HepG2 (cell line): ENCODE measurements around the gene ABT1. TPM values are rescaled to one million over a fixed set of nuclear protein-coding genes. Genes with fewer than 3 reads are reported as not detected.

ENCODE experiments used
- ATAC-seq: fragments of 200-7000 bp; cut with Tn5 transposase; 3 replicates; pipeline ENCODE4 v1.9.1; 2020; ENCODE audit warnings: mild to moderate bottlenecking, moderate library complexity
- BruUV-seq: library from RNA; stranded (reverse); fragments of 400-500 nt; replicated peaks from 2 replicates; lab custom pipeline; 2021; lab: Mats Ljungman, UMichigan
- CTCF ChIA-PET: fragments of 300-600 bp; formaldehyde crosslinking; extraction: SDS; loops from one replicate; lab custom pipeline; 2021; ENCODE audit warnings: low total read pairs, inconsistent platforms, low intra/inter-chr PET ratio; lab: Yijun Ruan, JAX
- POLR2A ChIA-PET: fragments of 350-600 bp; sonication (Branson Sonifier 250); formaldehyde crosslinking; loops from one replicate; lab custom pipeline; 2020; ENCODE audit warnings: antibody characterized with exemption, inconsistent platforms; lab: Yijun Ruan, JAX
- DNase-seq: peaks from one replicate; pipeline ENCODE4 v3.0.0-alpha.2; 2015; ENCODE audit warnings: low spot score
- FAIRE-seq: peaks from 3 replicates; lab custom pipeline; 2011; peaks lifted over from hg19 to GRCh38; lab: Jason Lieb, UNC
- H2AFZ ChIP-seq: one replicate; pipeline ENCODE4 v1.6.1; 2011; ENCODE audit warnings: low read length, inconsistent platforms
- H3K27ac ChIP-seq: fragments of 300-600 bp; 3 replicates; pipeline ENCODE4 v1.8.0; 2011; ENCODE audit warnings: mixed run types, mild to moderate bottlenecking, mixed read lengths, low read length, inconsistent platforms; ENCODE audit not compliant: insufficient read depth; ENCODE audit errors: extremely low read length
- H3K27me3 ChIP-seq, 2 experiments: fragments of 200-600 bp in 1 of 2; 2 replicates in 1 of 2; 3 replicates in 1 of 2; pipeline versions ENCODE4 v1.6.0 to v1.8.0; 2011; ENCODE audit warnings: low read length in 2 of 2, mild to moderate bottlenecking in 2 of 2, moderate library complexity in 2 of 2, inconsistent platforms in 1 of 2; ENCODE audit not compliant: insufficient read depth in 2 of 2, control insufficient read depth in 1 of 2
- H3K36me3 ChIP-seq, 2 experiments: fragments of 200-600 bp in 1 of 2; replicated peaks in 1 of 2; 2 replicates in 1 of 2; 3 replicates in 1 of 2; pipeline versions ENCODE4 v1.5.1 to v1.8.0; 2011; ENCODE audit warnings: low read length in 2 of 2, inconsistent platforms in 1 of 2; ENCODE audit not compliant: insufficient read depth in 2 of 2, control insufficient read depth in 1 of 2
- H3K4me1 ChIP-seq: 2 replicates; pipeline ENCODE4 v1.5.1; 2012; ENCODE audit warnings: low read length, inconsistent platforms; ENCODE audit not compliant: insufficient read depth
- H3K4me2 ChIP-seq: 2 replicates; pipeline ENCODE4 v1.6.0; 2011; ENCODE audit warnings: low read depth, low read length, inconsistent platforms
- H3K4me3 ChIP-seq, 3 experiments: fragments of 200-600 bp in 1 of 3; sonication (generic), shearing (Covaris generic) in 1 of 3; replicated peaks in 1 of 3; 2 replicates each; pipeline ENCODE4 v1.5.1; 2011 to 2016; ENCODE audit warnings: low read length in 3 of 3, inconsistent platforms in 2 of 3, low read depth in 2 of 3, mild to moderate bottlenecking in 2 of 3, control low read depth in 1 of 3, mixed read lengths in 1 of 3; ENCODE audit not compliant: insufficient read depth in 1 of 3
- H3K79me2 ChIP-seq: one replicate; pipeline ENCODE4 v1.6.1; 2011; ENCODE audit warnings: low read length, inconsistent platforms; ENCODE audit not compliant: insufficient read depth
- H3K9ac ChIP-seq: 2 replicates; pipeline ENCODE4 v1.6.0; 2011; ENCODE audit warnings: mild to moderate bottlenecking, low read depth, low read length, inconsistent platforms; ENCODE audit not compliant: insufficient read depth
- H3K9me3 ChIP-seq: 2 replicates; pipeline ENCODE4 v1.5.1; 2012; ENCODE audit warnings: mild to moderate bottlenecking, low read length
- H4K20me1 ChIP-seq: 2 replicates; pipeline ENCODE4 v1.6.0; 2011; ENCODE audit warnings: inconsistent platforms, mild to moderate bottlenecking, low read length, moderate library complexity; ENCODE audit not compliant: insufficient read depth
- JUNB ChIP-seq: sonication (generic); formaldehyde crosslinking; IDR thresholded peaks from 2 replicates; pipeline ENCODE4 v1.8.0; 2022; ENCODE audit warnings: missing genetic modification reagents, mild to moderate bottlenecking, borderline replicate concordance
- RBFOX2 ChIP-seq: fragments of 200-400 bp; formaldehyde crosslinking; IDR thresholded peaks from 2 replicates; pipeline ENCODE4 v1.6.1; 2017; ENCODE audit warnings: low read depth, mild to moderate bottlenecking, low read length
- RBM22 ChIP-seq: fragments of 200-400 bp; formaldehyde crosslinking; optimal IDR thresholded peaks from 2 replicates; pipeline ENCODE3; 2017; ENCODE audit warnings: mild to moderate bottlenecking, low read length, moderate library complexity
- ZFP36 ChIP-seq: fragments of 150-350 bp; IDR thresholded peaks from 2 replicates; pipeline ENCODE4 v1.6.1; 2018; ENCODE audit warnings: borderline replicate concordance, low read length, low read depth; ENCODE audit not compliant: partially characterized antibody
- ZNF264 ChIP-seq: sonication (generic); formaldehyde crosslinking; IDR thresholded peaks from 2 replicates; pipeline ENCODE4 v1.4.0; 2020; ENCODE audit warnings: missing genetic modification reagents
- WGBS: methylation state at CpG from one replicate; pipeline ENCODE4 v1.1.6; 2017; ENCODE audit warnings: low lambda C conversion rate; 5-methylcytosine and 5-hydroxymethylcytosine counted together
- in situ Hi-C: cut with HindIII; loops from 2 replicates; pipeline ENCODE4 v1.10.0; 2017; ENCODE audit warnings: low pct_unique_long_range_greater_than_20kb; ENCODE audit not compliant: extremely low pct_ligation_motif_present
- intact Hi-C: fragments of 100-400 bp; cut with micrococcal nuclease; formaldehyde crosslinking; loops from one replicate; pipeline ENCODE4 v1.10.0; 2022; ENCODE audit not compliant: unreplicated experiment
- polyA plus RNA-seq, 8 experiments: library from polyadenylated mRNA; depleted of rRNA in 3 of 8; stranded (reverse) in 7 of 8; unstranded in 1 of 8; fragments of >200 nt; fragmentation: Illumina TruSeq in 4 of 8; extraction: Trizol in 4 of 8; gene quantifications; 2 replicates each; pipeline versions ENCODE4 v1.2.1 to v1.2.3, GENCODE V29; 2011 to 2016; ENCODE audit warnings: low read depth in 4 of 8, missing spikeins in 1 of 8, mixed read lengths in 1 of 8; ENCODE audit not compliant: insufficient read depth in 1 of 8
- total RNA-seq, 5 experiments: library from RNA; depleted of rRNA; stranded (reverse); fragments of >200 nt; fragmentation: Illumina TruSeq; extraction: Trizol; gene quantifications; 2 replicates each; pipeline ENCODE4 v1.2.3, GENCODE V29; 2016; ENCODE audit warnings: low read depth in 1 of 5
- TF ChIP-seq, protein P1 (sequence below): sonication (generic); IDR thresholded peaks from 2 replicates; pipeline ENCODE4 v1.6.1; 2016; ENCODE audit warnings: low read depth, borderline replicate concordance
- TF ChIP-seq, protein P2 (sequence below): sonication (generic); formaldehyde crosslinking; conservative IDR thresholded peaks from 2 replicates; pipeline ENCODE4 v1.4.0; 2020; ENCODE audit warnings: missing genetic modification reagents
- TF ChIP-seq, protein P3 (sequence below): sonication (generic); formaldehyde crosslinking; IDR thresholded peaks from 2 replicates; pipeline ENCODE4 v1.5.1; 2020; ENCODE audit warnings: mild to moderate bottlenecking, missing genetic modification reagents, moderate library complexity

ABT1 gene
- total and polyA plus RNA-seq, 2 of the 13 experiments (the other 11 are each of a cell fraction or from before 2014, with no cell fraction given): 38.4 TPM

DNA sequence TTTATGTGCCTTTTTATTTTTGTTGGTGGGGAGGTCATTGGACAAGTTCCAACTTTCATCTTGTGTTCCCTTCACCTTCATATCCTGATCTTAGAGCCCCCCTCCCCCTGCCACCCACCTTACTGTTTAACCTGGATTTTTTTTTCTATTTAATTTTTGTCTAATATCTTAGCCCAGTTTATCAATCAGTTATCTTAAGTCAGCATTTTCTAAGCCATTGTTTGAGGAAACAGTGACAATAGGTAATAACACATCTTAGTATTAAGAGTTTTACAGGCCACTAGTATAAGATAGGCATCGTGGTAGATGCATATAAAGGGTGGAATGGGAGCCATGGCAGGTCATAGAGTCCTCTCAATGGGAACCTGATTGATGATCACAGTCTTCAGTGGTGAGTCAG, 2.4 kb downstream of the ABT1 start (continued):
- TF ChIP-seq, protein P1, sequence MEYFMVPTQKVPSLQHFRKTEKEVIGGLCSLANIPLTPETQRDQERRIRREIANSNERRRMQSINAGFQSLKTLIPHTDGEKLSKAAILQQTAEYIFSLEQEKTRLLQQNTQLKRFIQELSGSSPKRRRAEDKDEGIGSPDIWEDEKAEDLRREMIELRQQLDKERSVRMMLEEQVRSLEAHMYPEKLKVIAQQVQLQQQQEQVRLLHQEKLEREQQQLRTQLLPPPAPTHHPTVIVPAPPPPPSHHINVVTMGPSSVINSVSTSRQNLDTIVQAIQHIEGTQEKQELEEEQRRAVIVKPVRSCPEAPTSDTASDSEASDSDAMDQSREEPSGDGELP: no peak
- TF ChIP-seq ZFP36 (no peak), JUNB (CRISPR knock-in tag) (no peak)

DNA sequence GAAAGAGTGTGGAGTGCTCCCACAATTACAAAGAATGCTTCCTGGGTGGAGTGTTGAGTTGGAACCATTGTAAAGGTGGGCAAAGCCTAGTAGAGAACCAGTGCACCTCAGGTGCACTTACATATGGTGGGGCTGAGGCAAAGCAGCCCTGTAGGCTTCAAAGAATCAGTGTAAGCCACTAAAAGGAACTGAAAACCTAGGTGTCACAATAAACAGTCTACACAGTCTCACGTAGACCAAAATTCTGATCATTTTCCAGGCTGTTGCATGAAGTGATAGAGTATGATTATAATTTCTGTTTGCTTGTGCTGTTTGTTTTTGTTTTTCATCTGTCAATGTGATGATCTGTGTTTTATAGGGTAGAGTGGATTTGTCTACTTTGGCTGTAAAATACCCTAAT, 2.8 kb downstream of the ABT1 start:
- in situ Hi-C loops: no loop called here

More for the DNA sequence above, 2.8 kb downstream of the ABT1 start:
- Histone ChIP-seq H3K9ac (no peak overlapping the region), H3K79me2 (peaks cover 15% of the 10 kb centered on the region), H3K27ac (no peak overlapping the region), H2AFZ (no peak overlapping the region), H3K36me3 (peaks cover 4 to 19% of the 10 kb centered on the region in 2 experiments), H3K4me1 (peaks cover 17% of the 10 kb centered on the region), H3K4me3 (no peak overlapping the region), H3K9me3 (no peaks in the 10 kb centered on the region), H3K27me3 (no peaks in the 10 kb centered on the region; a peak in 1 of 5 replicates), H3K4me2 (no peak overlapping the region), H4K20me1 (no peaks in the 10 kb centered on the region)
- TF ChIP-seq RBM22 (peak; percentile 64), RBFOX2 (peak; percentile 44; the same call in 1 of the 2 replicates), ZNF264 (CRISPR knock-in tag) (0 out of 2 replicates have a peak, but pooled peaks have one; percentile 18)
- TF ChIP-seq, protein P2, sequence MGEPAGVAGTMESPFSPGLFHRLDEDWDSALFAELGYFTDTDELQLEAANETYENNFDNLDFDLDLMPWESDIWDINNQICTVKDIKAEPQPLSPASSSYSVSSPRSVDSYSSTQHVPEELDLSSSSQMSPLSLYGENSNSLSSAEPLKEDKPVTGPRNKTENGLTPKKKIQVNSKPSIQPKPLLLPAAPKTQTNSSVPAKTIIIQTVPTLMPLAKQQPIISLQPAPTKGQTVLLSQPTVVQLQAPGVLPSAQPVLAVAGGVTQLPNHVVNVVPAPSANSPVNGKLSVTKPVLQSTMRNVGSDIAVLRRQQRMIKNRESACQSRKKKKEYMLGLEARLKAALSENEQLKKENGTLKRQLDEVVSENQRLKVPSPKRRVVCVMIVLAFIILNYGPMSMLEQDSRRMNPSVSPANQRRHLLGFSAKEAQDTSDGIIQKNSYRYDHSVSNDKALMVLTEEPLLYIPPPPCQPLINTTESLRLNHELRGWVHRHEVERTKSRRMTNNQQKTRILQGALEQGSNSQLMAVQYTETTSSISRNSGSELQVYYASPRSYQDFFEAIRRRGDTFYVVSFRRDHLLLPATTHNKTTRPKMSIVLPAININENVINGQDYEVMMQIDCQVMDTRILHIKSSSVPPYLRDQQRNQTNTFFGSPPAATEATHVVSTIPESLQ: no peak
- TF ChIP-seq, protein P3, sequence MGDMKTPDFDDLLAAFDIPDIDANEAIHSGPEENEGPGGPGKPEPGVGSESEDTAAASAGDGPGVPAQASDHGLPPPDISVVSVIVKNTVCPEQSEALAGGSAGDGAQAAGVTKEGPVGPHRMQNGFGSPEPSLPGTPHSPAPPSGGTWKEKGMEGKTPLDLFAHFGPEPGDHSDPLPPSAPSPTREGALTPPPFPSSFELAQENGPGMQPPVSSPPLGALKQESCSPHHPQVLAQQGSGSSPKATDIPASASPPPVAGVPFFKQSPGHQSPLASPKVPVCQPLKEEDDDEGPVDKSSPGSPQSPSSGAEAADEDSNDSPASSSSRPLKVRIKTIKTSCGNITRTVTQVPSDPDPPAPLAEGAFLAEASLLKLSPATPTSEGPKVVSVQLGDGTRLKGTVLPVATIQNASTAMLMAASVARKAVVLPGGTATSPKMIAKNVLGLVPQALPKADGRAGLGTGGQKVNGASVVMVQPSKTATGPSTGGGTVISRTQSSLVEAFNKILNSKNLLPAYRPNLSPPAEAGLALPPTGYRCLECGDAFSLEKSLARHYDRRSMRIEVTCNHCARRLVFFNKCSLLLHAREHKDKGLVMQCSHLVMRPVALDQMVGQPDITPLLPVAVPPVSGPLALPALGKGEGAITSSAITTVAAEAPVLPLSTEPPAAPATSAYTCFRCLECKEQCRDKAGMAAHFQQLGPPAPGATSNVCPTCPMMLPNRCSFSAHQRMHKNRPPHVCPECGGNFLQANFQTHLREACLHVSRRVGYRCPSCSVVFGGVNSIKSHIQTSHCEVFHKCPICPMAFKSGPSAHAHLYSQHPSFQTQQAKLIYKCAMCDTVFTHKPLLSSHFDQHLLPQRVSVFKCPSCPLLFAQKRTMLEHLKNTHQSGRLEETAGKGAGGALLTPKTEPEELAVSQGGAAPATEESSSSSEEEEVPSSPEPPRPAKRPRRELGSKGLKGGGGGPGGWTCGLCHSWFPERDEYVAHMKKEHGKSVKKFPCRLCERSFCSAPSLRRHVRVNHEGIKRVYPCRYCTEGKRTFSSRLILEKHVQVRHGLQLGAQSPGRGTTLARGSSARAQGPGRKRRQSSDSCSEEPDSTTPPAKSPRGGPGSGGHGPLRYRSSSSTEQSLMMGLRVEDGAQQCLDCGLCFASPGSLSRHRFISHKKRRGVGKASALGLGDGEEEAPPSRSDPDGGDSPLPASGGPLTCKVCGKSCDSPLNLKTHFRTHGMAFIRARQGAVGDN: no peak
- ChIA-PET POLR2A (interaction anchor here (0.6 kb wide), 1 partner anchor 535 kb away, joined by 3 read pairs; no protein-coding TSS in a partner anchor), CTCF (no interaction called here)
- no peak for FAIRE-seq
- 90% methylated on average over 1 of the region's 1 CpG for WGBS
- intact Hi-C loops: no loop called here
- DNase-seq: no peak
- ATAC-seq: no peak
- BruUV-seq: no TSS peak
